Measurements from ENCODE around the gene ALK.

- TF ChIP-seq POLR2A (IDR thresholded peaks at IDR 0.05; ENCODE audit: extremely low read depth, insufficient read length) (no peak), CTCF (IDR thresholded peaks at IDR 0.05; ENCODE audit: low read depth, low read length) (no peak), MAX (IDR thresholded peaks at IDR 0.05; ENCODE audit: low read depth, low read length) (no peak)
Measured at GRCh38 chr2:29931818-29932217, 10.4 kb upstream of the ALK start.

Data from NB4 (cell line).